CD4-positive, alpha-beta T cell treated with Interleukin-12 subunit alpha and Interleukin-12 subunit beta, for 1 hour (primary cell): Measurements from ENCODE around the gene SLC6A19.

Source experiments
- DNase-seq: peaks from one replicate; pipeline ENCODE4 v3.0.0-alpha.2; 2020

The SLC6A19 gene

DNA sequence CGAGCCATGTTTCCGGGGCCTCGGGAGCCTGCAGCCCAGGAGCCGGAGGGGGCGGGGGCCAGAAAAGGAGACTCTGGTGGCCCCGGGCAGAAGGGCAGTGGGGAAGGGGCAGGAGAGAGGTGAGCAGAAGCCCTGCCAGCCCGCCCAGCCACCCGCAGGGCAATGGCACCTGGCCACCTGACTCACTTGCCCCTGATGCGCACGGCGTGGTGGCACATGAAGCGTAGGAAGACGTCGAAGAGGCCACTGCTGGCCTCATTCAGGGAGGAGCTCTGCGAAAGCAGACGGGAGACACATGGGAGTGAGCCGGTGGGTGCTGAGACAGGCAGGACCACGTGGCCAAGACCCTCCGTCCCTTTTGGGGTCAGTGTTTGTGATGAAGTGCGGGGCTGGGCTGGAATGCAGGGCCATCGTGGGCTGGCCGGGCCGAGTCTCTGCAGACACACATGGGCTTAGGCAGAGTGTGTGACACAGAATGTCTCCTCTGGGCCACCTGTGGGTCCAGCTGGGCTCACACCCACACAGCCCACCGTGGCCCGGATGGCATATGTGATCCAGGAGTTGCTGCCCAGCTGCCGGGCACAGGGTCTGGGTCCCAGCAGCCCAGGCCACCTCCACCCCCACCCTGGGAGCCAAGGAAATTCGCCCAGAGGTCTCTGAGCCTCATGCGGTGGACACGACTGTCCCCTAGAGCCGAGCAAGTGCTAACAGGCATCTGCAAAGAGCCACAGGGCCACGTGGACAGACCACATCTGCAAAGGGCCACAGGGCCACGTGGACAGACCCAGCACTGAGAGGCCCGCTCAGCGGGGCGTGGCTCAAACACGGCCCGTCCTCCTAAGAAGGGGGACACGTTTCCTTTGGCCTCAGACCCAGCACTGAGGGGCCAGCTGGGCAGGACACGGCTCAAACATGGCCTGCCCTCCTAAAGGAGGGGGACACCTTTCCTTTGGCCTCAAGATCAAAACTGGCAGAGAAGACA is 69.8 kb downstream of the SLC6A19 start:
- no peak for DNase-seq

DNA sequence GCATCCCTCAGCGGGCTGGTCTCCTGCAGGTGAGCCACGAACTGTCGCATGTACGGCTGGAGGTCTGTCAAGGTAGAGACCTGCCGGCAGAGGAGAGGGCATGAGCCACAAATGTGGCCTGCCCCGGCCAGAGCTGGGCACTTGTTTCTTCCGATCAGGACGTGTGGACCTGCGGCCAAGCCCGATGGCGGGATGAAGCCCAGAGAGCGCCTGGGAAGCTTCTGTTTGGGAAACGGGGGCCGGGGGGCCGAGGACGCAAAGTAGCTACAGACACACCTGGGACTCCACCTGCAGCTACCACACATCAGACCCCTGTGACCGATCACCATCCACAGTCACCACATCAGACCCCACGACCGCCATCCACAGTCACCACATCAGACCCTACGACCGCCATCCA is 70.8 kb downstream of the SLC6A19 start:
- no peak for DNase-seq

DNA sequence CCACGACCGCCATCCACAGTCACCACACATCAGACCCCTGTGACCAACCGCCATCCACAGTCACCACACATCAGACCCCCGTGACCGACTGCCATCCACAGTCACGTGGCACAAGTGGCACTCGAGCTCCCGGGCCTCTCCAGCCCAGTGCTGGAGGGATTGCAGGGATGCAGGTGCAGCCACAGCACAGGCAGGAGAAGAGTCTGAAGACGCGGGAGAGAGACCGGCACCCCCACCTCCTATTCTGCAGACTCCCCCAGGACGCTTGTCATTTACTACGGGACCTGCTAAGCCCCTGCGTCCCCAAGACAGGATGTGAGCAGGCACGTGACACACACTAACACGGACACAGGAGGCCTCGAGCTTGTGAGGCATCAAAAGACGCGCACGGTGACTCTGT is 72.3 kb downstream of the SLC6A19 start:
- DNase-seq, result no peak

DNA sequence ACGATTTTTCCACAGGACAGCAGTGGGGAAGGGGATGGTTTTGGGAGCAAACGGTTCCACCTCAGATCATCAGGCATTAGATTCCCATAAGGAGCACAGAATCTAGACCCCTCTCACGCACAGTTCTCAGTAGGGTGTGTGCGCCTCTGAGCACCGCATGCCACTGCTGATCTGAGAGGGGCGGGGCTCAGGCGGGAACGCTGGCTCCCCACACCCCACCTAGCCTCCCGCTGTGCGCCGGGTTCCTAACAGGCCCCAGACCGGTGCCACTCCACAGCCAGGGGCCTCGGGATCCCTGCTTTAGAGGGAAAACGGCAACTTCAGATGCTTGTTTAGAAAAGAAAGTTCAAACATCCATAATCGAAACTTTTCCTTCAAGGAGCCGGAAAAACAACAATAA is 73.1 kb downstream of the SLC6A19 start:
- DNase-seq, result no peak
